ENCODE measurements around the gene HSPB7. TPM values are rescaled to one million over a fixed set of nuclear protein-coding genes. Genes with fewer than 3 reads are reported as not detected.

Gene HSPB7
- total RNA-seq, 1 donor from 2014 or later: 0.35 TPM

GRCh38 chr1:15975805-15976680 is 41.8 kb downstream of the HSPB7 start, which contains the start of gene ZBTB17:
Gene ZBTB17, minus strand, starts transcription at chr1:15976101. Its CDS starts 27,606 bp downstream, at chr1:15948495.
- DNase-seq (ENCODE audit: low read depth): peak; percentile 85

GRCh38 chr1:15975358-15975804 is 42.5 kb downstream of the HSPB7 start:
- no peak for DNase-seq (ENCODE audit: low read depth)

- no peak for DNase-seq (ENCODE audit: low read depth)
Observed at GRCh38 chr1:15974855-15975254, 43.0 kb downstream of the HSPB7 start.

- DNase-seq (ENCODE audit: low read depth): no peak
Observed at GRCh38 chr1:15973772-15974171, 44.1 kb downstream of the HSPB7 start.

- DNase-seq (ENCODE audit: low read depth): no peak
Observed at GRCh38 chr1:15972409-15972808, 45.4 kb downstream of the HSPB7 start.

GRCh38 chr1:15970911-15971310 is 46.9 kb downstream of the HSPB7 start:
- DNase-seq (ENCODE audit: low read depth): no peak

GRCh38 chr1:15969321-15969880 is 48.4 kb downstream of the HSPB7 start:
- no peak for DNase-seq (ENCODE audit: low read depth)

- DNase-seq (ENCODE audit: low read depth): no peak
Observed at GRCh38 chr1:15968172-15968571, 49.7 kb downstream of the HSPB7 start.

GRCh38 chr1:15966956-15967344 is 50.9 kb downstream of the HSPB7 start:
- DNase-seq (ENCODE audit: low read depth): no peak

- peak; percentile 46 for DNase-seq (ENCODE audit: low read depth)
Observed at GRCh38 chr1:15966081-15966955, 51.5 kb downstream of the HSPB7 start.

GRCh38 chr1:15965228-15965767 is 52.5 kb downstream of the HSPB7 start:
- no peak for DNase-seq (ENCODE audit: low read depth)

Other genes with a start within 250 kb of the HSPB7 start
- gene UQCRHL, start 210.4 kb downstream of the HSPB7 start, total RNA-seq: 1.5 and 2.8 TPM in 2 replicates
- gene SPEN, start 170.3 kb downstream of the HSPB7 start, total RNA-seq: 18.6 and 45.6 TPM in 2 replicates
- 30.4 and 31.9 TPM in 2 replicates for gene ZBTB17, start 41.9 kb downstream of the HSPB7 start, total RNA-seq
- gene SRARP, start 13.8 kb downstream of the HSPB7 start, total RNA-seq: not detected in 2 replicates
- gene CLCNKA, start 4.0 kb upstream of the HSPB7 start, total RNA-seq: 0.20 TPM in 1 of 2 replicates, not detected in the other
- 0.35 and 0.60 TPM in 2 replicates for gene CLCNKB, start 25.7 kb upstream of the HSPB7 start, total RNA-seq
- 0.52 and 1.5 TPM in 2 replicates for gene FAM131C, start 55.6 kb upstream of the HSPB7 start, total RNA-seq
- 104 and 146 TPM in 2 replicates for gene EPHA2, start 138.0 kb upstream of the HSPB7 start, total RNA-seq
- 2.3 and 3.3 TPM in 2 replicates for gene ARHGEF19, start 194.6 kb upstream of the HSPB7 start, total RNA-seq
- gene CPLANE2, start 219.1 kb upstream of the HSPB7 start, total RNA-seq: 3.3 and 10.8 TPM in 2 replicates